ENCODE data around the gene RAB39B. TPM values are rescaled to one million over a fixed set of nuclear protein-coding genes. Genes with fewer than 3 reads are reported as not detected.

Gene RAB39B
- total RNA-seq, result 0.38 and 0.56 TPM in 2 replicates

GRCh38 chrX:155263854-155264628 is at the start of gene RAB39B:
RAB39B (minus strand) TSS chrX:155264491; CDS start chrX:155264288, 203 bp downstream.

GRCh38 chrX:155216179-155216939 is 47.9 kb downstream of the RAB39B start, which contains the start of gene VBP1:
VBP1 (plus strand) TSS chrX:155216460; CDS start chrX:155216483, 23 bp downstream.

Other genes with a start within 250 kb of the RAB39B start
- gene F8, start 241.8 kb downstream of the RAB39B start, total RNA-seq, result 2.7 and 7.9 TPM in 2 replicates
- 42.4 and 59.8 TPM in 2 replicates for gene FUNDC2, start 237.6 kb downstream of the RAB39B start, total RNA-seq
- gene CMC4, start 193.4 kb downstream of the RAB39B start, total RNA-seq, result 9.9 and 11.7 TPM in 2 replicates
- 2.5 and 5.2 TPM in 2 replicates for gene MTCP1, start 193.4 kb downstream of the RAB39B start, total RNA-seq
- gene BRCC3, start 193.0 kb downstream of the RAB39B start, total RNA-seq, result 11.0 and 22.0 TPM in 2 replicates
- 67.7 and 94.7 TPM in 2 replicates for gene VBP1, start 48.0 kb downstream of the RAB39B start, total RNA-seq
- under 0.01 and 0.85 TPM in 2 replicates for gene CLIC2, start 70.1 kb upstream of the RAB39B start, total RNA-seq
- gene F8A2, start 117.6 kb upstream of the RAB39B start, total RNA-seq, result not detected in 2 replicates
- gene F8A3, start 194.1 kb upstream of the RAB39B start, total RNA-seq, result 2.7 and 2.8 TPM in 2 replicates

All from regular cardiac myocyte (primary cell).